GM21723 (cell line): ENCODE measurements around the gene SATB2.

Experiments used
- ATAC-seq: cut with Tn5 transposase; IDR thresholded peaks from one replicate; pipeline ENCODE4 v1.9.1; 2021; ENCODE audit warnings: mild to moderate bottlenecking, moderate library complexity; ENCODE audit not compliant: unreplicated experiment

The SATB2 gene

DNA sequence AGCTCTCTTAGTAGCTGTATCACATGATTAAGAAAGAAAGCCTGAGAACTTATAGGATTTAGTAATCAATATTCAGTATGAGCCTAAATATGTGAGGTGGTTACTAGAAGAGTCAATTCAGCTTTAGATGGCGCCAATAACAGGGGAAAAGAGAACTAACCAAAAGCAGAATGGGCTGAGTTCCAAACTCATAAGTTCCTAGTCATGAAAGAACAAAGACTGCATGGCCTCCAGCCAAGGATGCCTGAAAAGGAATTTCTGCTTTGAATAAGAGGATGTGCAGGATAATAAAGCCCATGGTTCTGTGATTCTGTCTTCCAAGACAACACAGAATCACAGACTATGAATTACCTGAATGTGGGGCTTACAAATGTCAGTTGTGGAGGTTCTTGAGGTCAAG lies 196.5 kb downstream of the SATB2 start:
- ATAC-seq, result no peak

DNA sequence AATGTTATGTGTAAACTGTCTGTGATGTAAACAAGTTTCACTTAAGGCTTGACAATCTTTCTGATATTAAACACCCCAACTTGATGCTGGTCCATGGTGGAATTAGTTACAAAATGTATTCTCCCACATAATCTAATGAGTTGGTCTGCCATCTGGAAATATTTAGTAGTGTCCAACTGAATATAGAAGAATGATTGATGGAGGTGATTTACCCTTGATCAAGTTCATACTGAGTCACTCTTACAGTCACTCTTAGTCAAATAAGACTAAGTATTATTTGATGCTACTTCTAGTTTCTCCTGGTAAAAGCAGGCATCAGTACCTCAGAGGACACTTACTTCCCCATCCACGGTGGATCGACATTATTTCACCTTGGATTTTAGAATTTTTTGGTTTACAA lies 198.1 kb downstream of the SATB2 start:
- no peak for ATAC-seq

GRCh38 chr2:199258291-199258690 lies 199.4 kb downstream of the SATB2 start:
- ATAC-seq, result no peak

DNA sequence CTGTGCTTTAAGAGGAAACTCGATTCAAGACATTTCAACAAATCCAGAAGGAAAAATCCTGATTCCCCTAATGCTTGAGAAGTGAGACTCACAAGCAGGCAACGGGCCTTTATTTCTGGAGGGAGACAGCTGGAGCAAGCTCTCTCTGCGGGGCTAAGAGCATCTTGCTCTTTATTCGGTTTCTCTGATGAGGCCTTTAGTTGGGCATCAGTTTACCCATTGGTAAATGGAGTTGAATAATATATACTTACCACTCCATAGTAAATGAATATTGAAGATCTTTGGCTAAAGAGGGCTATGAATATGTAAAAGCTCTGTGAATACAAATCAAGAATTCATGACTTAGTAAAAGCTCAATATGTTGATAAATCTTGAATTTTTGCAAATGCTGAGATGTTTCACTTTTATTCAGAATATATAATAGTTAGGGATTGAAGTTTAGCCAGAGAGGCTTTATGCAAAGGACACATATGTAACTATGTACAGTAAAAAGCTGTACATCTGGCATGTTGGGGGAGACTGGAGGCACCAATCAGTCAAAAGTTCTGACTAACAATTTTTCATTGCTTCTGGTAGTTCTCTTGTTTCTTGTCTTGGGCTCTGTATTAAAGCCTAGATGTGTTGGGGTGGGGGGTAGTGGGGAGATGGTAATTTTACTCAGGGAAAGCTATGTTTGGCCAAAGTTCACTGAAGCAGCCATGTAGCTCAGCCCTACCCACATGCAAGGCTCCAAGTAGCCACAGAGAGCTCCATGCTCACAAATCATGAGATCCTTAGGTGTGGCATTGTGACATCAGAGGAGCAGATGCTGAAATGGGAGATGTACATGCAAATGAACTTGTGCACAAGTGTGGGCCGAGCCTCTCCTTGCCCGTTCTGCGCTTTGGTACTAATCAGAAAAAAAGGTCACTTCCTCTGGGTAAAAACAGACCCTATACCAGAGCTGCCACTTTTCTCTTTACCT lies 200.2 kb downstream of the SATB2 start:
- no peak for ATAC-seq

DNA sequence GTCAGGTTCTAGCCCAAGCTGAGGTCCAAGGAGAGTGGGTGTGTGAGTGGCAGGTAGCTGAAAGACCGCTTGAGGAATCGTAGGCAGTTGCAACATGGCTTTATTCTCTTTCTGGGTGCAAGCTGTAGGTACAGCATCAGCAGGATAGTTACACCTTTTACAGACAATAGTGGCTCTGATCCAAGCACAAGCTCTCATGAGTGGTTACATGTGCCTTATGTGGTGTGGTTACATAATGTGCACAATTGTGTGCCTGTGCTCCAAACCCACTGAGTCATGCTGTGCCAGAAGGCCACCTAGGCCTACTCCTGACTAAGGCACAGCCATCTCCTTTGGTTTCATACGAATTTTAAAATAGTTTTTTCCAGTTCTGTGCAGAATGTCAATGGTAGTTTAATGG lies 227.6 kb downstream of the SATB2 start:
- ATAC-seq, result no peak

DNA sequence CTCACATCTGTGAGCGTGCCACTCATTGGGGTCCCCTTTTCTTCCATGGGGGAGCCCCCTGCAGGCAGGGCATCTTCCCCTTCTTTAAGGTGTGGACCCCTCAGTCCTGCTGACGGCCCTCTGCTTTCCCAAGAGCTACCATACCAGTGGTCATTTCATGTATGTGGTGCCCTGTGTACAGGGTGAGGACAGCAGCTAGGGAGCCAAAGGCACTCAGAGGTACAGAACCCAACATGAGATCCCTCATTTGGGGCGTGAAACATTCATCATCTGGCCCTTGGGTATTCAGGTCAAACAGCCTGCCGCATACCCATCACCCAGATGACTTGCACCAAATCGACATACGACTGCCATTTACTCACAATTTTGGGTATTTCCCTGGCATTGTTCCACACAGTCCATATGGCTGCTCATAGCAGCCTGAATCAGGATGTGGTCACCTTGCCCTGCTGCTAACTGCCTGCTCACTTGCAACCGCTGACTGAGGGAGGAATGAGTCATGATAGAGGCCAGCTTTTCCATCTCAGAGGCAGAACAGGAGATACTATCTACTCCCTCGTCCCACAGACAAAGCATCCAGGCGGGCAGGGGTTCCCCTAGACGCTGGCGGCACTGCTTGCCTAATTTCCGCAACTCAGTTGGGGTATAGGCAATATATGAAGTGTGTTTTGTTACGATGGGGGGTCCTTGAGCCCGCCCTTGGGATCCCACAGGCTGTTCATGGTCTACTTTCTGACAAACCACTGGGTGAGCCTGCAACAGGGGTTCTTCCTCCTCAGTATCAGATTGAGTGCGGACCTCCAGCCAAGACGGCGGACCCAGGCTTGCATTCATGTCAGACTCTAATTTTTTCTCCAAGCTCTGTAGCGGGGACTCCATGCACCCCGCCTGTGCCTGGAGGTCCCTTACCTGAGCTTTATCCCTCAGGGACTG lies 228.6 kb downstream of the SATB2 start:
- peak; percentile 51 for ATAC-seq

- no peak for ATAC-seq
Observed at GRCh38 chr2:199223791-199224190, 233.9 kb downstream of the SATB2 start.

- ATAC-seq, result no peak
Observed at GRCh38 chr2:199220920-199221319, 236.8 kb downstream of the SATB2 start.

- no peak for ATAC-seq
Observed at GRCh38 chr2:199219551-199219950, 238.2 kb downstream of the SATB2 start.
